ENCODE results near the gene NUP98.

The NUP98 gene

DNA sequence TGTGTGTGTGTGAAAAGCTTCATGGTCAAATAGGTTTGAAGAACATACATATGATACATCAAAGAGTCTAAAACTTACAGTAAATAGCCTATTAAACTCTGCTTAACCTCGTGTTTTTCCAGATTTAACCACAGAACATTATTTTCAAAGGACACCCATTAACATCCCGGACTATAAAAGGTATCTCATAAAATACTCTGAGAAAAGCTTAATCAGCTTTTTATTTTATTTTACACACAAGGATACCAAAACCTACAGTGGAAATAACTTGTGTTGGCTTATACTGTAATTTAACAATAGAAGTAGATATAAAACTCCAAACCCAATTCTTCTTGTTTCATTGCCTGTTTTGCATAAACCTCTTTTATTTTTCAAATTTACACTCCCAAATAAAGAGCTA, 76.4 kb downstream of the NUP98 start:
- H3K27ac ChIP-seq (ENCODE audit: low read length), result no peak overlapping the region
- no peak overlapping the region for H3K4me3 ChIP-seq (ENCODE audit: low read length)
- H3K4me1 ChIP-seq (ENCODE audit: control insufficient read depth, low read depth, low read length), result no peaks in the 10 kb centered on the region
- H3K36me3 ChIP-seq (ENCODE audit: control insufficient read depth, low read depth, low read length), result peaks cover 89% of the 10 kb centered on the region
- no peaks in the 10 kb centered on the region for H3K9me3 ChIP-seq (ENCODE audit: control insufficient read depth, low read depth, low read length)
- H3K9ac ChIP-seq (ENCODE audit: low read length), result no peak overlapping the region
- no peaks in the 10 kb centered on the region for H3K27me3 ChIP-seq (ENCODE audit: control insufficient read depth, insufficient read depth, low read length)

DNA sequence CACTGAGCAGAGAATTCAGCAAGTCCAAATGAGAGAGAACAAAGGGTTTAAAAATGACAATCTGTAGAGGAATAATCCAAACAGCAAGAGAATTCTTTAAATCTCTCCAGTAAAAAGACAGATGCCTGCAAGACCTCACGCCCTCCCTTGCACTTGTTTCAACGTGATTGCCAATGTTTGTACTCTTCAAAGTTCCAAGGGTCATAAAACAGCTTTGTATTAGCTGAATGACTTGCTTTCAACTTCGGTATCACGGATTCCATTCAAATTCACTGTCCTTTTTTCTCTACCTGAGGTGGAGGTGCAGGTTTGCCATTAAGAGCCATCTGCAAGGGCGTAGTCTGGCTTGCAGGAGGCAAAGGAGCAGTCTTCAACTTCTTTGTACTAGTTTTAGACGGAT, 85.1 kb downstream of the NUP98 start:
- Histone ChIP-seq H3K4me3 (ENCODE audit: low read length) (no peak overlapping the region), H3K9ac (ENCODE audit: low read length) (no peak overlapping the region), H3K36me3 (ENCODE audit: control insufficient read depth, low read depth, low read length) (peaks cover 70% of the 10 kb centered on the region), H3K4me1 (ENCODE audit: control insufficient read depth, low read depth, low read length) (peaks cover 11% of the 10 kb centered on the region), H3K9me3 (ENCODE audit: control insufficient read depth, low read depth, low read length) (no peaks in the 10 kb centered on the region), H3K27ac (ENCODE audit: low read length) (no peak overlapping the region), H3K27me3 (ENCODE audit: control insufficient read depth, insufficient read depth, low read length) (no peaks in the 10 kb centered on the region)

- Histone ChIP-seq H3K27me3 (ENCODE audit: control insufficient read depth, insufficient read depth, low read length) (no peaks in the 10 kb centered on the region), H3K4me3 (ENCODE audit: low read length) (peak overlapping the region; percentile 50), H3K36me3 (ENCODE audit: control insufficient read depth, low read depth, low read length) (peaks cover 67% of the 10 kb centered on the region), H3K9ac (ENCODE audit: low read length) (peak overlapping the region; percentile 30), H3K4me1 (ENCODE audit: control insufficient read depth, low read depth, low read length) (peaks cover 11% of the 10 kb centered on the region), H3K9me3 (ENCODE audit: control insufficient read depth, low read depth, low read length) (no peaks in the 10 kb centered on the region), H3K27ac (ENCODE audit: low read length) (peak overlapping the region; percentile 80)
These were observed 86.7 kb downstream of the NUP98 start for GRCh38 chr11:3710485-3711259.

DNA sequence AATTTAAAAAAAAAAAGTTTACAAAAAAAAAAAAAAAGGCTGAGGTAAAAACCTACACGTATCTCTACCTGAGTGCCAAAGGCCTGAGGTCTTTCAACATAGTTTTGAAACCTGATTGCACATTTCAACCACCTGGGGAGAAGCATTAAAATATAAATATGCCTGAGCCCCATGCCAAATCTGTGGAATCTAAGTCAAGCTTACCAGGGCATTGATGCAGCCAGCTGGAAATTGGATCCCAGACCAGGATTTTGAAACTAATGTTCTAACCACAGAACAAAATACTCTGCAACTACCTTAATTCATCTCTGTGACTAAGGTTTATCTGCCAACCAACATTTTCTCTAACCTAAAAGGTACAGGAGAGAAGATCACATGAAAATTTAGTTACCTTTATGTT, 87.4 kb downstream of the NUP98 start:
- Histone ChIP-seq H3K9ac (ENCODE audit: low read length) (peak overlapping the region; percentile 30), H3K4me1 (ENCODE audit: control insufficient read depth, low read depth, low read length) (peaks cover 11% of the 10 kb centered on the region), H3K36me3 (ENCODE audit: control insufficient read depth, low read depth, low read length) (peaks cover 67% of the 10 kb centered on the region), H3K4me3 (ENCODE audit: low read length) (peak overlapping the region; percentile 50), H3K27me3 (ENCODE audit: control insufficient read depth, insufficient read depth, low read length) (no peaks in the 10 kb centered on the region), H3K27ac (ENCODE audit: low read length) (peak overlapping the region; percentile 80), H3K9me3 (ENCODE audit: control insufficient read depth, low read depth, low read length) (no peaks in the 10 kb centered on the region)

- Histone ChIP-seq H3K27me3 (ENCODE audit: control insufficient read depth, insufficient read depth, low read length) (no peaks in the 10 kb centered on the region), H3K27ac (ENCODE audit: low read length) (no peak overlapping the region), H3K4me3 (ENCODE audit: low read length) (no peak overlapping the region), H3K4me1 (ENCODE audit: control insufficient read depth, low read depth, low read length) (peaks cover 11% of the 10 kb centered on the region), H3K9me3 (ENCODE audit: control insufficient read depth, low read depth, low read length) (no peaks in the 10 kb centered on the region), H3K36me3 (ENCODE audit: control insufficient read depth, low read depth, low read length) (peaks cover 66% of the 10 kb centered on the region), H3K9ac (ENCODE audit: low read length) (no peak overlapping the region)
These were observed 90.2 kb downstream of the NUP98 start for GRCh38 chr11:3707176-3707575.

- Histone ChIP-seq H3K27ac (ENCODE audit: low read length) (no peak overlapping the region), H3K27me3 (ENCODE audit: control insufficient read depth, insufficient read depth, low read length) (no peaks in the 10 kb centered on the region), H3K9me3 (ENCODE audit: control insufficient read depth, low read depth, low read length) (no peaks in the 10 kb centered on the region), H3K4me3 (ENCODE audit: low read length) (no peak overlapping the region), H3K36me3 (ENCODE audit: control insufficient read depth, low read depth, low read length) (peaks cover 80% of the 10 kb centered on the region), H3K4me1 (ENCODE audit: control insufficient read depth, low read depth, low read length) (no peaks in the 10 kb centered on the region), H3K9ac (ENCODE audit: low read length) (no peak overlapping the region)
These were observed 94.0 kb downstream of the NUP98 start for GRCh38 chr11:3703383-3703782.

- H3K36me3 ChIP-seq (ENCODE audit: control insufficient read depth, low read depth, low read length), result peaks cover 92% of the 10 kb centered on the region
- no peak overlapping the region for H3K4me3 ChIP-seq (ENCODE audit: low read length)
- no peaks in the 10 kb centered on the region for H3K4me1 ChIP-seq (ENCODE audit: control insufficient read depth, low read depth, low read length)
- H3K27me3 ChIP-seq (ENCODE audit: control insufficient read depth, insufficient read depth, low read length), result no peaks in the 10 kb centered on the region
- H3K9me3 ChIP-seq (ENCODE audit: control insufficient read depth, low read depth, low read length), result no peaks in the 10 kb centered on the region
- no peak overlapping the region for H3K27ac ChIP-seq (ENCODE audit: low read length)
- H3K9ac ChIP-seq (ENCODE audit: low read length), result no peak overlapping the region
These were observed 96.4 kb downstream of the NUP98 start for GRCh38 chr11:3700910-3701309.

- Histone ChIP-seq H3K27ac (ENCODE audit: low read length) (no peak overlapping the region), H3K4me3 (ENCODE audit: low read length) (no peak overlapping the region), H3K4me1 (ENCODE audit: control insufficient read depth, low read depth, low read length) (no peaks in the 10 kb centered on the region), H3K9ac (ENCODE audit: low read length) (no peak overlapping the region), H3K27me3 (ENCODE audit: control insufficient read depth, insufficient read depth, low read length) (no peaks in the 10 kb centered on the region), H3K36me3 (ENCODE audit: control insufficient read depth, low read depth, low read length) (peaks cover 92% of the 10 kb centered on the region), H3K9me3 (ENCODE audit: control insufficient read depth, low read depth, low read length) (no peaks in the 10 kb centered on the region)
These were observed 96.9 kb downstream of the NUP98 start for GRCh38 chr11:3700410-3700809.

DNA sequence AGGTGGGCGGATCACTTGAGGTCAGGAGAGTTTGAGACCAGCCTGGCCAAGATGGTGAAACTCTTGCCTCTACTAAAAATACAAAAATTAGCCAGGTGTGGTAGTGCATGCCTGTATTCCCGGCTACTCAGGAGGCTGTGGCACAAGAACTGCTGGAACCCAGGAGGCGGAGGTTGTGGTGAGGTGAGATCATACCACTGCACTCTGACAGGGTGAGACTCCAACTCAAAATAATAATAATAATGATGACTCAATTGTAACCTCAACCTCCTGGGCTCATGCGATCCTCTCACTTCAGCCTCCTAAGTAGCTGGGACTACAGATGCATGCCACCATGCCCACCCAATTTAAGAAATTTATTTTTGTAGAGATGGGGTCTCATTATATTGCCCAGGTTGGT, 110.6 kb downstream of the NUP98 start:
- no peak overlapping the region for H3K9ac ChIP-seq (ENCODE audit: low read length)
- H3K27me3 ChIP-seq (ENCODE audit: control insufficient read depth, insufficient read depth, low read length), result no peaks in the 10 kb centered on the region
- H3K36me3 ChIP-seq (ENCODE audit: control insufficient read depth, low read depth, low read length), result peaks cover 81% of the 10 kb centered on the region
- no peak overlapping the region for H3K4me3 ChIP-seq (ENCODE audit: low read length)
- H3K9me3 ChIP-seq (ENCODE audit: control insufficient read depth, low read depth, low read length), result no peaks in the 10 kb centered on the region
- no peaks in the 10 kb centered on the region for H3K4me1 ChIP-seq (ENCODE audit: control insufficient read depth, low read depth, low read length)
- H3K27ac ChIP-seq (ENCODE audit: low read length), result no peak overlapping the region

DNA sequence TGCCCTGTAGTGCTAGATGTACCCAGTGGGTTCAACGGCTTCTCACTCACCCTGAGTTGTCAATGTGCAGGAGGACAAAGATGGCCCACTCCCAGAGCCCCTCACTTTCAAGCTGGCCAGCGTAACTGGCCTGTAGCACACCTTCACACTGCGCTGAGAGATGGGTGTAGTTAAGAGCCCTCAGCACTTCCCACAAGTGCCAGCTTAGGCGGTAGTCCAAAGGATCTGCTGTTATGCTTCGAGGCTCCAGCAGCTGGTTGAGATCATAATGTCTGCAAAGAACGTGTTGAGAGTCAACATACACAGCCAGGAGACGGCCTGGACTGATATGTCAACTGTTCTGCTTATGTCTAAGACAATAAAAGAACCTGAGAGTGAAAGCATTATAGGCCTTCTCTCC, 111.4 kb downstream of the NUP98 start:
- H3K9ac ChIP-seq (ENCODE audit: low read length), result no peak overlapping the region
- H3K36me3 ChIP-seq (ENCODE audit: control insufficient read depth, low read depth, low read length), result peaks cover 81% of the 10 kb centered on the region
- H3K27ac ChIP-seq (ENCODE audit: low read length), result no peak overlapping the region
- H3K9me3 ChIP-seq (ENCODE audit: control insufficient read depth, low read depth, low read length), result no peaks in the 10 kb centered on the region
- H3K4me3 ChIP-seq (ENCODE audit: low read length), result no peak overlapping the region
- no peaks in the 10 kb centered on the region for H3K27me3 ChIP-seq (ENCODE audit: control insufficient read depth, insufficient read depth, low read length)
- no peaks in the 10 kb centered on the region for H3K4me1 ChIP-seq (ENCODE audit: control insufficient read depth, low read depth, low read length)

DNA sequence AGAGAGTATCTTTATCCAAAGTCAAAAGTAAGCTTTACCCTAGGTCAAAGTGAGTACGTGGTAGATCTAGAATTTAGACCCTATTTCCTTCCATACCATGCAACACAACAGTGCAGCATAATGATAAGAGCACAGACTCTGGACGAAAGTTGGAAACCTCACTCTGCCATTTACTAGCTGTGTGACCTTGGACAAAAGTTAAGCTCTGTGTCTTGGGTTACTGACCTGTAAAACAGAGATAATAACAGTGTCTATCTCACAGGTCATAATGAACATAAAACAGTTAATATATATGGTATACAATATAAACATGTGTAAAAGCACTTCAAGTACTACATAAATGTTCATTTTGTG, 112.6 kb downstream of the NUP98 start:
- no peak overlapping the region for H3K27ac ChIP-seq (ENCODE audit: low read length)
- no peak overlapping the region for H3K9ac ChIP-seq (ENCODE audit: low read length)
- H3K9me3 ChIP-seq (ENCODE audit: control insufficient read depth, low read depth, low read length), result no peaks in the 10 kb centered on the region
- no peak overlapping the region for H3K4me3 ChIP-seq (ENCODE audit: low read length)
- no peaks in the 10 kb centered on the region for H3K4me1 ChIP-seq (ENCODE audit: control insufficient read depth, low read depth, low read length)
- peaks cover 84% of the 10 kb centered on the region for H3K36me3 ChIP-seq (ENCODE audit: control insufficient read depth, low read depth, low read length)
- no peaks in the 10 kb centered on the region for H3K27me3 ChIP-seq (ENCODE audit: control insufficient read depth, insufficient read depth, low read length)

GRCh38 chr11:3684129-3684818, 113.1 kb downstream of the NUP98 start:
- Histone ChIP-seq H3K9ac (ENCODE audit: low read length) (no peak overlapping the region), H3K27me3 (ENCODE audit: control insufficient read depth, insufficient read depth, low read length) (no peaks in the 10 kb centered on the region), H3K36me3 (ENCODE audit: control insufficient read depth, low read depth, low read length) (peaks cover 85% of the 10 kb centered on the region), H3K4me3 (ENCODE audit: low read length) (no peak overlapping the region), H3K27ac (ENCODE audit: low read length) (no peak overlapping the region), H3K9me3 (ENCODE audit: control insufficient read depth, low read depth, low read length) (no peaks in the 10 kb centered on the region), H3K4me1 (ENCODE audit: control insufficient read depth, low read depth, low read length) (no peaks in the 10 kb centered on the region)

All from iPS-18a (cell line).